Measurements from ENCODE around the gene NEU1.
"Not testable (repeated sequence)": the region's sequence is repeated elsewhere in the genome, so short reads cannot be mapped to it uniquely, and the experiment has no call there.

The NEU1 gene

DNA sequence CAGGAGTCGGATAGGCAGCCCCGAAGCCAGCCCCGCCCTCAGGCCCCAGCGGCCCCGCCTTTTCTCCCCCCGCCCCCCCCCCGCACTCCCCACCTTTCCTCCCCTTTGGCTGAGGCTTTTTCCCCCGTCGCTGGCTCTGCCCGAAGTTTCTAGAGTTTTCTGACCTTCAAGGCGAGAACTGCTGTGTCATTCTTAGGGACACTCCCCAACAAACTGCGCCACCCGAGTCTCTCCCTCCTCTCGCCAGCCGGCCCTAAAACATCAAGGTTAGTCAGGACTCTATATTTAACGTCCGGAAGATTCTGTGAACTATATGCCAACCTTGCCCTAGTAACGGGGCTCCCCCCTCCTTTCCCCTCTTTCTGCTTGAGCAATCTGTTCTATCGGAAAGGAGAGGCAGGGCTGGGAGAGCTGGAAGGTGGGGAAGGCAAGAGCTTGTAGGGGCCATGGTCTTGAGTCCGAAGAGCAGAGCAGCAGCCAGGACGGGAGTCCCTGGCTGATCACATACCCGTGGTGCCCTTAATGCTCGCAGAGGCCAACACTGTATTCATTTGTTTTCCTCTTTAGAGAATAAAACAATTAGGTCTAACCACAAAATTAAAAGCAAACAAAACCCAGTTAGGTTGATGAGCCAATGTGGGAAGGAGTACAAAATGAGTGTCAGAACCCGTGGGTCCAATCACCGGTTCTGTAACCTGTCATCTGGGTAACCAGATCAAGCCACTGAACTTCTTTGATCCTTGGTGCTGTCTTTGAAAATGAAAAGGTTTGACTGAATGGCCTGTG is 40.4 kb downstream of the NEU1 start:
- DNase-seq (ENCODE audit: low spot score): peak; percentile 70

DNA sequence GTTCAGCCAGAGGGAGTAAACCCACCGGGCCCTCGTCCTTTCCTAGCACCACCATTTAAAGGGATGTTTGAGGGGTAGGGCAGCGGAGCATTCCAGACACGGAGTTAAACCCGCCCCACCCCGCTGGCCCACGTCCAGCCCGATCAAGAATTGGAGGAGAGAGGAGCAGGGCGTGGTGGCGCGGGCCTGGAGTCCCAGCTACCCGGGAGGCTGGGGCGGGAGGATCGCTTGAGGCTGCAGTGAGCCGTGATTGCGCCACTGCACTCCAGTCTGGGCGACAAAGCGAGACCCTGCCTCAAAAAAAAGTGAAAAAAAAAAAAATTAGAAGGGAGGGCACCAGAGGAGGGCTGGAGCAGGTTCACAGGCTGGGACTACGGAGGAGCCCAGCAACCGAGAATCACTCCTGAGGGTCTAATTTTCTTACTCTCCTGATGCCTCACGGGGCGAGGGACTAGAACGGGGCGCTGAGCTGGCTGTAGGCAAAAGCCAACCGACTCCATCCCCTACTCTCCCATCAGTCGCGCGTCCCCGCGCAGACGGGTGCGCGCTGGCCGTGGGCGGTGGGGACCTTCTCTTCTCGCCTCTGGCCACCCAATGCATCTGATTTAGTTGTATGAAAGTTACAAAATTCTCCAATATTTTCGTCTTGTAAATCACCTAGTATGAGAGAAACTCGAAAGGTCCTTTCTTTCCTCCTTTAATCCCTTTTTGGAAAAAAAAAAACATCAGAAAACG is 41.2 kb downstream of the NEU1 start:
- DNase-seq (ENCODE audit: low spot score): peak; percentile 63
- TF ChIP-seq, protein P1, sequence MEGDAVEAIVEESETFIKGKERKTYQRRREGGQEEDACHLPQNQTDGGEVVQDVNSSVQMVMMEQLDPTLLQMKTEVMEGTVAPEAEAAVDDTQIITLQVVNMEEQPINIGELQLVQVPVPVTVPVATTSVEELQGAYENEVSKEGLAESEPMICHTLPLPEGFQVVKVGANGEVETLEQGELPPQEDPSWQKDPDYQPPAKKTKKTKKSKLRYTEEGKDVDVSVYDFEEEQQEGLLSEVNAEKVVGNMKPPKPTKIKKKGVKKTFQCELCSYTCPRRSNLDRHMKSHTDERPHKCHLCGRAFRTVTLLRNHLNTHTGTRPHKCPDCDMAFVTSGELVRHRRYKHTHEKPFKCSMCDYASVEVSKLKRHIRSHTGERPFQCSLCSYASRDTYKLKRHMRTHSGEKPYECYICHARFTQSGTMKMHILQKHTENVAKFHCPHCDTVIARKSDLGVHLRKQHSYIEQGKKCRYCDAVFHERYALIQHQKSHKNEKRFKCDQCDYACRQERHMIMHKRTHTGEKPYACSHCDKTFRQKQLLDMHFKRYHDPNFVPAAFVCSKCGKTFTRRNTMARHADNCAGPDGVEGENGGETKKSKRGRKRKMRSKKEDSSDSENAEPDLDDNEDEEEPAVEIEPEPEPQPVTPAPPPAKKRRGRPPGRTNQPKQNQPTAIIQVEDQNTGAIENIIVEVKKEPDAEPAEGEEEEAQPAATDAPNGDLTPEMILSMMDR (IDR thresholded peaks at IDR 0.05; ENCODE audit: extremely low read depth, missing control alignments): no peak

More for the DNA sequence above, 40.4 kb downstream of the NEU1 start:
- TF ChIP-seq, protein P1 (IDR thresholded peaks at IDR 0.05; ENCODE audit: extremely low read depth, missing control alignments): no peak

DNA sequence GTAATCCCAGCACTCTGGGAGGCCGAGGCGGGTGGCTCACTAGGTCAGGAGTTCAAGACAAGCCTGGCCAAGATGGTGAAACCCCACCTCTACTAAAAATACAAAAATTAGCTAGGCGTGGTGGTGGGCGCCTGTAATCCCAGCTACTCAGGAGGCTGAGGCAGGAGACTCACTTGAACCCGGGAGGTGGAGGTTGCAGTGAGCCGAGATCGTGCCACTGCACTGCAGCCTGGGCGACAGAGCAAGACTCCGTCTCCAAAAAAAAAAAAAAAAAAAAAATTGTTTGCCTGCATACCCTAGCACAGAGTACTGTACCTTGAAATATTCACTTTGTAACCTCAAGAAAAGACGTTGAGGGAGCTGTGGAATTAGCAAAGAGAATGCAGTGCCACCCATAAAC is 42.2 kb downstream of the NEU1 start:
- not testable (repeated sequence) for DNase-seq (ENCODE audit: low spot score)

DNA sequence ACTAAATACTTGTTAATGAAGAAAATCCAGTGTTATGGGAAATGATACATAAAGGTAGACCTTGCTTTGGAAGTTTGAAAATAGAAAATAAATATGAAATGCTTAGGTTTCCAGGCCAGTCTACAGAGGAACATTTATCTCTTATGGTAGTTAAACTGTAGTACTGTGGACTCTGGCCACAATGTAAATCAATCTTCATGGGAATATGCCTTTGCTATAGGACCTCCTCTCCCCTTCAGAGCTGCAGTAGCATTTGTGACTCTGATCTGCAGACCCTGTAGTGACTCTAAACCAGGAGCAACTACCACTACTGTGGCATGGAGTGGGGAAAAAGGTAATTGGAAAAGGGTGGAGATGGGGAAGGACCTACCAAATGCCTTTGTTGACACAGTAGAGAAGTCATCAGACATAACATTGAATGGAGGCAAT is 42.7 kb downstream of the NEU1 start:
- DNase-seq (ENCODE audit: low spot score): no peak
- TF ChIP-seq, protein P1 (IDR thresholded peaks at IDR 0.05; ENCODE audit: extremely low read depth, missing control alignments): no peak

DNA sequence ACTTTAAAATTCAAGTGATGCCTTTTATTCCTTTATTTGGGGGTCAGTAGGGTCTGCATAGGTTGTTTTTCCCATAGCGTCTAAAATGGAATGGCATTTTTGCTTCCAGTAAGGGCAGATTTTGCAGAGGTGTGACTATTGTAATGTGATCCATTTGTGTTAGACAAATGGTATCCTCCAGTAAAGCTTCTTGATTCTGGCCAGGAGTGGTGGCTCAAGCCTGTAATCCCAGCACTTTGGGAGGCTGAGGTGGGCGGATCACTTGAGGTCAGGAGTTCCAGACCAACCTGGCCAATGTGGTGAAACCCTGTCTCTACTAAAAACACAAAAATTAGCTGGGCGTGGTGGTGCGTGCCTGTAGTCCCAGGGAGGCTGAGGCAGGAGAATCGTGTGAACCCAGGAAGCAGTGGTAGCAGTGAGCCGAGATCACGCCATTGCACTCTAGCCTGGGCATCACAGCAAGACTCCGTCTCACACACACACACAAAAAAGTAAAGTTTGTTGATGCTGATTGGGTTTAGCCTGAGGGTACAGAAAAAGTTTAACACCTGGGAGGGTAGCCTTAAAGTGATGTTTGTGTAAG is 44.6 kb downstream of the NEU1 start:
- DNase-seq (ENCODE audit: low spot score): not testable (repeated sequence)

DNA sequence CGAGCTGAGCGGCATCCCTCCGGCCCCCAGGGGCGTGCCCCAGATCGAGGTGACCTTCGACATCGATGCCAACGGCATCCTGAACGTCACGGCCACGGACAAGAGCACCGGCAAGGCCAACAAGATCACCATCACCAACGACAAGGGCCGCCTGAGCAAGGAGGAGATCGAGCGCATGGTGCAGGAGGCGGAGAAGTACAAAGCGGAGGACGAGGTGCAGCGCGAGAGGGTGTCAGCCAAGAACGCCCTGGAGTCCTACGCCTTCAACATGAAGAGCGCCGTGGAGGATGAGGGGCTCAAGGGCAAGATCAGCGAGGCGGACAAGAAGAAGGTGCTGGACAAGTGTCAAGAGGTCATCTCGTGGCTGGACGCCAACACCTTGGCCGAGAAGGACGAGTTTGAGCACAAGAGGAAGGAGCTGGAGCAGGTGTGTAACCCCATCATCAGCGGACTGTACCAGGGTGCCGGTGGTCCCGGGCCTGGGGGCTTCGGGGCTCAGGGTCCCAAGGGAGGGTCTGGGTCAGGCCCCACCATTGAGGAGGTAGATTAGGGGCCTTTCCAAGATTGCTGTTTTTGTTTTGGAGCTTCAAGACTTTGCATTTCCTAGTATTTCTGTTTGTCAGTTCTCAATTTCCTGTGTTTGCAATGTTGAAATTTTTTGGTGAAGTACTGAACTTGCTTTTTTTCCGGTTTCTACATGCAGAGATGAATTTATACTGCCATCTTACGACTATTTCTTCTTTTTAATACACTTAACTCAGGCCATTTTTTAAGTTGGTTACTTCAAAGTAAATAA is 45.3 kb downstream of the NEU1 start:
- DNase-seq (ENCODE audit: low spot score): not testable (repeated sequence)

DNA sequence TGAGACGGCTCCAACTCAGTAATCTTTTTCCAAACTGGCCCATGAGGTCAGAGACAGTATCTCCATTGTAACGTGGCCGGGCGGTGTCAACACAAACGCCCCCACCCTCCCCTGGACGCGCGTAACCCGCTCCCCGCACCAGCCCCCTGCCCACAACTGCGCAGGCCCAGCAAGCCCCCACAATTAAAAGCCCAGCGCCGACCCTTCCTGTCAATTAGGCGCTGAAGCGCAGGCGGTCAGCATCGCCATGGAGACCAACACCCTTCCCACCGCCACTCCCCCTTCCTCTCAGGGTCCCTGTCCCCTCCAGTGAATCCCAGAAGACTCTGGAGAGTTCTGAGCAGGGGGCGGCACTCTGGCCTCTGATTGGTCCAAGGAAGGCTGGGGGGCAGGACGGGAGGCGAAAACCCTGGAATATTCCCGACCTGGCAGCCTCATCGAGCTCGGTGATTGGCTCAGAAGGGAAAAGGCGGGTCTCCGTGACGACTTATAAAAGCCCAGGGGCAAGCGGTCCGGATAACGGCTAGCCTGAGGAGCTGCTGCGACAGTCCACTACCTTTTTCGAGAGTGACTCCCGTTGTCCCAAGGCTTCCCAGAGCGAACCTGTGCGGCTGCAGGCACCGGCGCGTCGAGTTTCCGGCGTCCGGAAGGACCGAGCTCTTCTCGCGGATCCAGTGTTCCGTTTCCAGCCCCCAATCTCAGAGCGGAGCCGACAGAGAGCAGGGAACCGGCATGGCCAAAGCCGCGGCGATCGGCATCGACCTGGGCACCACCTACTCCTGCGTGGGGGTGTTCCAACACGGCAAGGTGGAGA is 47.4 kb downstream of the NEU1 start, which contains the start of the genes HSPA1A and HSPA1L:
Gene HSPA1A, plus strand, starts transcription at position 519 of the 814 bp plus-strand sequence. Its CDS starts 214 bp downstream, at position 733.
Gene HSPA1L, minus strand, starts transcription at position 259 of the 814 bp plus-strand sequence. CDS start 3,311 bp downstream, outside the sequence.
- peak; percentile 86 for DNase-seq (ENCODE audit: low spot score)

More for the DNA sequence above, 47.4 kb downstream of the NEU1 start, which contains the start of the genes HSPA1A and HSPA1L:
- TF ChIP-seq, protein P1 (IDR thresholded peaks at IDR 0.05; ENCODE audit: extremely low read depth, missing control alignments): no peak
